GM21447 (cell line): Measurements from ENCODE around the gene MGP.

Source experiments
- ATAC-seq: cut with Tn5 transposase; IDR thresholded peaks from one replicate; pipeline ENCODE4 v1.9.1; 2021; ENCODE audit not compliant: unreplicated experiment

Gene MGP

GRCh38 chr12:14833336-14833735 is 52.3 kb downstream of the MGP start:
- ATAC-seq, result no peak
